ENCODE results near the gene RAP1GAP2.
"Not testable (repeated sequence)": the region's sequence is repeated elsewhere in the genome, so short reads cannot be mapped to it uniquely, and the experiment has no call there.

RAP1GAP2 gene

GRCh38 chr17:3063507-3063906 is 267.3 kb downstream of the RAP1GAP2 start, which contains the start of gene OR1D5:
OR1D5 (minus strand) TSS chr17:3063607; CDS start chr17:3063607, 0 bp downstream.
- DNase-seq: not testable (repeated sequence)

- DNase-seq: peak in 1 of 2 donors; percentile 19
These were observed 269.0 kb downstream of the RAP1GAP2 start for GRCh38 chr17:3065192-3065591.

GRCh38 chr17:3073850-3074249 is 277.6 kb downstream of the RAP1GAP2 start:
- DNase-seq: not testable (repeated sequence)

Data from CD4-positive, alpha-beta T cell treated with Interleukin-1 beta for 1 hour (primary cell).